Neutrophil (primary cell): Measurements from ENCODE around the gene ARHGEF4.

Experiments used
- H3K27ac ChIP-seq: fragments of 200-600 bp; sonication (generic); 2 replicates; pipeline ENCODE4 v1.5.1; 2016; ENCODE audit warnings: mild to moderate bottlenecking, moderate library complexity
- H3K27me3 ChIP-seq: fragments of 200-600 bp; sonication (generic); 2 replicates; pipeline ENCODE4 v1.6.0; 2016; ENCODE audit warnings: mild to moderate bottlenecking
- H3K36me3 ChIP-seq: fragments of 200-600 bp; sonication (generic); 2 replicates; pipeline ENCODE4 v1.5.1; 2017
- H3K4me1 ChIP-seq, 2 experiments: fragments of 200-600 bp in 1 of 2; sonication (generic) in 1 of 2; 1 replicate in 1 of 2; 2 replicates in 1 of 2; pipeline versions ENCODE4 v1.5.1 to v1.6.1; 2013 to 2016; ENCODE audit warnings: low read depth in 1 of 2, low read length in 1 of 2, mild to moderate bottlenecking in 1 of 2, moderate library complexity in 1 of 2; ENCODE audit not compliant: control insufficient read depth in 1 of 2, insufficient read depth in 1 of 2
- H3K4me3 ChIP-seq, 2 experiments: fragments of 200-600 bp in 1 of 2; sonication (generic) in 1 of 2; 1 replicate in 1 of 2; 2 replicates in 1 of 2; pipeline ENCODE4 v1.5.1; 2013 to 2016; ENCODE audit warnings: low read depth in 1 of 2, low read length in 1 of 2, mild to moderate bottlenecking in 1 of 2, moderate library complexity in 1 of 2
- H3K9me3 ChIP-seq: fragments of 200-600 bp; sonication (generic); 2 replicates; pipeline ENCODE4 v1.5.1; 2016
- TF ChIP-seq, protein P1 (sequence below): fragments of 200-600 bp; sonication (generic); IDR thresholded peaks from 2 replicates; pipeline ENCODE4 v1.5.1; 2016; ENCODE audit warnings: antibody characterized with exemption

The ARHGEF4 gene

DNA sequence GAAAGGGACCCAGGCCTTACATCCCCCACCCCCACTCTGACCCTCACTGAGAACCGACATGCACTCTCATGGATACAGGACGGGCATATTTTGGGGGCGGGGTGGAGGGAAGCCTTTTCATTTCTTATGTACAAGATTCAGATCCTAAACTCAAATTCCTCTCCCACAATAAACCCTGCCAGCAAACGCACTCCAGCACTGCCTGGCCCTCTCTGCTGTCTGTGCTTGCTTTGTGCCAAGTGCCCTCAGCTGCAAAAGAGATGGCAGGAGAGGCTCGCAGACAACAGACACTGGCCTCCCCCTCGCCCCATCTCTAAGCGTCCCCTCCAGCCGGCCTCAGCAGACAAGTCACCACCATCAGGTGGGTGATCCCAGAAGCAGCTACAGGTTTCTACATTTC is 214.2 kb downstream of the ARHGEF4 start:
- Histone ChIP-seq H3K4me3 (no peak overlapping the region), H3K27me3 (no peaks in the 10 kb centered on the region), H3K27ac (no peak overlapping the region), H3K36me3 (peaks cover 100% of the 10 kb centered on the region), H3K4me1 (no peaks in the 10 kb centered on the region), H3K9me3 (no peaks in the 10 kb centered on the region)
- TF ChIP-seq, protein P1, sequence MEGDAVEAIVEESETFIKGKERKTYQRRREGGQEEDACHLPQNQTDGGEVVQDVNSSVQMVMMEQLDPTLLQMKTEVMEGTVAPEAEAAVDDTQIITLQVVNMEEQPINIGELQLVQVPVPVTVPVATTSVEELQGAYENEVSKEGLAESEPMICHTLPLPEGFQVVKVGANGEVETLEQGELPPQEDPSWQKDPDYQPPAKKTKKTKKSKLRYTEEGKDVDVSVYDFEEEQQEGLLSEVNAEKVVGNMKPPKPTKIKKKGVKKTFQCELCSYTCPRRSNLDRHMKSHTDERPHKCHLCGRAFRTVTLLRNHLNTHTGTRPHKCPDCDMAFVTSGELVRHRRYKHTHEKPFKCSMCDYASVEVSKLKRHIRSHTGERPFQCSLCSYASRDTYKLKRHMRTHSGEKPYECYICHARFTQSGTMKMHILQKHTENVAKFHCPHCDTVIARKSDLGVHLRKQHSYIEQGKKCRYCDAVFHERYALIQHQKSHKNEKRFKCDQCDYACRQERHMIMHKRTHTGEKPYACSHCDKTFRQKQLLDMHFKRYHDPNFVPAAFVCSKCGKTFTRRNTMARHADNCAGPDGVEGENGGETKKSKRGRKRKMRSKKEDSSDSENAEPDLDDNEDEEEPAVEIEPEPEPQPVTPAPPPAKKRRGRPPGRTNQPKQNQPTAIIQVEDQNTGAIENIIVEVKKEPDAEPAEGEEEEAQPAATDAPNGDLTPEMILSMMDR, result no peak

DNA sequence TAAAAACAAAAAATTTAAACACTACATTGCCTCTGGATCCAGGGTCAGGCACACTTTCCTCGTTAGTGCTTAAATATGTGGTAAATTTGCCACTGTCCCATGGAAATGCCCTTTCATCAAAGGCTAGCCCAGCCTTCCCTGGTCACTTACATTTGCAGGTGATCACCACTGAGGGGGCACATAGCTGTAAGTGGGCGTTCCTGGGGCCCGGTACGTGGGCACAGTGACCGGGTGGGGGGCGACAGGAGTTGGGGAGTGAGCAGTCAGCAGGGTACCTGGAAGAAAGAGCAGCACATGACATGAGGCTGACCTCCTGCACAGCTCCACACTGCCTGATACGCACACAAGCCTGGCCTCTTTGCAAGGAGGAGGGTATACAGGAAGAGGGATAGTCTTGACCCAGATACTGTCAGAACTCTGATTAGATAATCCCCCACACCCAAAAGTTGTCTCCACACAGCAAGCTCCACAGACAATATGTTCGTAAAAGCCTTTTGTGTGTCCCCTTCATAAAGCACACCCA is 216.1 kb downstream of the ARHGEF4 start:
- no peak overlapping the region for H3K4me3 ChIP-seq
- H3K9me3 ChIP-seq, result no peaks in the 10 kb centered on the region
- no peaks in the 10 kb centered on the region for H3K27me3 ChIP-seq
- H3K4me1 ChIP-seq, result no peaks in the 10 kb centered on the region
- TF ChIP-seq, protein P1, result no peak
- no peak overlapping the region for H3K27ac ChIP-seq
- peaks cover 98% of the 10 kb centered on the region for H3K36me3 ChIP-seq

DNA sequence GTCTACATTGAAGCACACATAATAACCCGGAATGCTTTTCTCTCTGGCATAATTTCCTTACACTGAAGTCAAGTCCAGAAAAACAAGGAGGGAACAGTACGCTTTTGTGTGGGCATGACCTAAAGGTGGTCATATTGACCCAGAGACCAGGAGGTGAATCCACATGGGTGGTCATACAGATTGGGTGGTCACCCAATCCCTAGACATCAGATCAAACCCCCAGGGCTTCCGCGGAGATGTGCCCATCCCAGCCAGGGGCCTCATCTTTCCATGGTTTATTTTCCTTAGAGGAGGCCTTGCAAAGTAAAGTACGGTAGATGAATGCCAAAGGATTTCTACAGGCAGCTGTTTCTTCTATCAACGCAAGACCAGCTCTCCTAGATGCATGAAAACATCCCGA is 217.8 kb downstream of the ARHGEF4 start:
- H3K27ac ChIP-seq, result no peak overlapping the region
- no peaks in the 10 kb centered on the region for H3K4me1 ChIP-seq
- H3K36me3 ChIP-seq, result peaks cover 91% of the 10 kb centered on the region
- no peaks in the 10 kb centered on the region for H3K27me3 ChIP-seq
- H3K4me3 ChIP-seq, result no peak overlapping the region
- TF ChIP-seq, protein P1, result no peak
- no peaks in the 10 kb centered on the region for H3K9me3 ChIP-seq

DNA sequence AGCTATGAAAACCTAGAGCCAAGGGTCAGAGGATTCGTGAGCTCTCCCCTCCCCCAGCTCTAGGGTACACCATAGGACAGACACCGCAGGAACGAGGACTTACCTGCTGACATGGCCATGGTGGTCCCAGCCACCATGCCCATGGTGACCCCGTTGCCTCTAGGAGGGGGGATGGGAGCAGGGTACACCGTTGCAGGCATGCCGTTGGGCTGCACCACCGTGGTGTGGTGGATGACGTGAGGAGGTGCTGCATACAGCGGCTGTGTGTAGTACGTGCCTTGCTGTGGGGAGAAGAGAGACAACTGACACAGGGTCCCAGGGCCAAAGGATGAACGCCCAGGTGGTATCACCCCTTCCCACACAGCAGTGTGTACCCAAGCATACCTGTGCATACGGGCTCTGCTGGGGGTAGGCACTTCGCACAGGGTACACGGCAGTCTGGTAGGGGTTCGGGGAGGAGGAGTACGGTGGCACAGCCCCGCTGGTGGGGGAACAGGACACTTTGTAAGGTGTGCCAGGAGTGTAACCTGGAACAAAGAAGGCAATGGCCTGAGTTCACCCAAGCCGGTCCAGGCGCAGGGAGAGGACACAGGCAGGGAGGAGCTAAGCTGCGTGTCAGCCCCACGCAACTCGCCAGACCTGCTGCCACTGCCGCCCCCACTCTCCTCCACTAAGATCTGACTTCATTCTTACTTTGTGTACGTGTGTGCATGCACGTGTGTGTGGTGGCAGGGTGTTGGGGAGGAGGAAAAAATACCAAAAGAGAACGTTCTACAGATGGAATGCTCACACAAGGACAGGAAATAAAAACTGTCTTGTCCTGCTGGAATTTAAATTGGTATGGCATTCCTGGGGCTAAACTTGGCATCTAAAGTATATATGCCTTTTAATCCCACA is 218.7 kb downstream of the ARHGEF4 start:
- no peaks in the 10 kb centered on the region for H3K9me3 ChIP-seq
- no peaks in the 10 kb centered on the region for H3K4me1 ChIP-seq
- no peak overlapping the region for H3K27ac ChIP-seq
- H3K4me3 ChIP-seq, result no peak overlapping the region
- TF ChIP-seq, protein P1, result no peak
- H3K36me3 ChIP-seq, result peaks cover 89% of the 10 kb centered on the region
- no peaks in the 10 kb centered on the region for H3K27me3 ChIP-seq

DNA sequence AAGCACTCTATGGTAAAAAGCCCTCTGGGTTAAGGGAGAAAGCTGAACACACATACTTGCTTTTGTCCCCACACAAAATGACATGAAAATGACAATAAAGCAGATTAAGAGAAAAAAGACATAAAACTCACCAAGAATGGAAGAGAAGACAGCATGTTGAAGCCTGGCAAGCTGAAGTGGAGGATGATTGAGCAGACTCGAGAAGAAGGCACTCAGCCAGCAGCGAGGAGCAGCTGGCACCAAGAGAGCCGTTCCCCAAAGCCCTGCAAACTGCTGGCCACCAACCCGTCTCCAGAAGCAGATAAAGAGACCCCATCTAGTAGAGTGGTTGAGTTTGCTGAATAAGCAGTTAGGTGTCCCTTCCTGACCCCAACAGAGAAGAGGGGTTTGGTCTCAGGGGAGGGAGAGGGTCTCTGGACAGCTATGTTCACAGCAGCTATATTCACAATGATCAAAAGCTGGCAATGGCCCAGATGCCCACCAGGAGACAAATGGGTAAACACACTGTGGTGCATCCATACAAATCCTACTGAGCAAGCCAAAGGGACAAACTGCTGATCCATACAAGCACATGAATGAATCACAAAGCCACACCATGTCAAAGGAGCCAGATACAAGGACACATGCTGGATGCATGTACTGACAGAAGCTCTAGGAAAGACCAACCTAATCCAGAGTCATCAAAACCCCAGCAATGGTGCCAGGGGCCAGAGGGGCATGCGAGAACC is 219.7 kb downstream of the ARHGEF4 start:
- Histone ChIP-seq H3K4me1 (no peaks in the 10 kb centered on the region), H3K36me3 (peaks cover 81% of the 10 kb centered on the region), H3K27me3 (no peaks in the 10 kb centered on the region), H3K9me3 (no peaks in the 10 kb centered on the region), H3K4me3 (no peak overlapping the region), H3K27ac (no peak overlapping the region)
- TF ChIP-seq, protein P1, result no peak
